Mammary epithelial cell (primary cell): ENCODE results near the gene TRIO.

Experiments used
- EZH2 ChIP-seq: IDR thresholded peaks from 2 replicates; pipeline ENCODE4 v1.6.1; 2012; ENCODE audit warnings: low read length, inconsistent platforms, borderline replicate concordance
- TF ChIP-seq, protein P1 (sequence below), 2 donors: IDR thresholded peaks in 1 of 2; conservative IDR thresholded peaks in 1 of 2; 2 replicates each; pipeline ENCODE4 v1.5.1; 2011 to 2012; ENCODE audit warnings: inconsistent platforms in 2 of 2, low read length in 2 of 2, mild to moderate bottlenecking in 2 of 2, control low read depth in 1 of 2, low read depth in 1 of 2; ENCODE audit not compliant: insufficient read depth in 1 of 2; ENCODE audit errors: extremely low read depth in 1 of 2

DNA sequence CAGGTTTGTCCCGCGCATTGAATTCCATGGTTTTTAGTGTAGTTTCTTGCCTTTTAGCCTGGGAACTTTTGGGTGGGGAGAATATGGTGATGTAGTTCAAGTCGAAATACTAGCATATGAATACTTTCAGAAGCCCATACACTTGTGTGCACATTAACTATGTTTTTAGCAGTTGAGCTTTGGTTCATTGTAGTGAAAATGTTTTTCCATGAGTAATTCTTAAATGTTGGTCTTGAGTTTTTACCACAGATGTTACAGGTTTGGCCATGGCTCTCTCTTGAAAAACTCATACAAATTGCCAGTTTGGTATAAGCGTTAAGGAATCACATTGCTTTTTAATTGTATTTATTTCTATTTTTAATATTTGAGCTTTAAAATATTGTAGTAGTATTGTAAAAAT, 45.6 kb downstream of the TRIO start:
- no peak for TF ChIP-seq EZH2
- TF ChIP-seq, protein P1, sequence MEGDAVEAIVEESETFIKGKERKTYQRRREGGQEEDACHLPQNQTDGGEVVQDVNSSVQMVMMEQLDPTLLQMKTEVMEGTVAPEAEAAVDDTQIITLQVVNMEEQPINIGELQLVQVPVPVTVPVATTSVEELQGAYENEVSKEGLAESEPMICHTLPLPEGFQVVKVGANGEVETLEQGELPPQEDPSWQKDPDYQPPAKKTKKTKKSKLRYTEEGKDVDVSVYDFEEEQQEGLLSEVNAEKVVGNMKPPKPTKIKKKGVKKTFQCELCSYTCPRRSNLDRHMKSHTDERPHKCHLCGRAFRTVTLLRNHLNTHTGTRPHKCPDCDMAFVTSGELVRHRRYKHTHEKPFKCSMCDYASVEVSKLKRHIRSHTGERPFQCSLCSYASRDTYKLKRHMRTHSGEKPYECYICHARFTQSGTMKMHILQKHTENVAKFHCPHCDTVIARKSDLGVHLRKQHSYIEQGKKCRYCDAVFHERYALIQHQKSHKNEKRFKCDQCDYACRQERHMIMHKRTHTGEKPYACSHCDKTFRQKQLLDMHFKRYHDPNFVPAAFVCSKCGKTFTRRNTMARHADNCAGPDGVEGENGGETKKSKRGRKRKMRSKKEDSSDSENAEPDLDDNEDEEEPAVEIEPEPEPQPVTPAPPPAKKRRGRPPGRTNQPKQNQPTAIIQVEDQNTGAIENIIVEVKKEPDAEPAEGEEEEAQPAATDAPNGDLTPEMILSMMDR (conservative IDR thresholded peaks at IDR 0.05 in 1 of 2, IDR thresholded peaks at IDR 0.05 in 1 of 2; ENCODE audit: extremely low read depth in 1 of 2, insufficient read depth in 1 of 2, low read depth in 1 of 2, low read length in 2 of 2): no peak
